ENCODE measurements around the gene TWIST2. TPM values are rescaled to one million over a fixed set of nuclear protein-coding genes. Genes with fewer than 3 reads are reported as not detected.

The TWIST2 gene
- polyA plus RNA-seq, 1 experiment = 127 TPM

GRCh38 chr2:238890131-238890530 lies 42.2 kb downstream of the TWIST2 start:
- Histone ChIP-seq H3K36me3 (ENCODE audit: control insufficient read depth, insufficient read depth, low read length) (peaks cover 29% of the 10 kb centered on the region), H3K4me3 (ENCODE audit: low read depth, low read length) (no peak overlapping the region), H3K27me3 (ENCODE audit: control insufficient read depth, insufficient read depth, low read length) (no peaks in the 10 kb centered on the region)
- DNase-seq (ENCODE audit: low read depth) = no peak
- TF ChIP-seq, protein P1, sequence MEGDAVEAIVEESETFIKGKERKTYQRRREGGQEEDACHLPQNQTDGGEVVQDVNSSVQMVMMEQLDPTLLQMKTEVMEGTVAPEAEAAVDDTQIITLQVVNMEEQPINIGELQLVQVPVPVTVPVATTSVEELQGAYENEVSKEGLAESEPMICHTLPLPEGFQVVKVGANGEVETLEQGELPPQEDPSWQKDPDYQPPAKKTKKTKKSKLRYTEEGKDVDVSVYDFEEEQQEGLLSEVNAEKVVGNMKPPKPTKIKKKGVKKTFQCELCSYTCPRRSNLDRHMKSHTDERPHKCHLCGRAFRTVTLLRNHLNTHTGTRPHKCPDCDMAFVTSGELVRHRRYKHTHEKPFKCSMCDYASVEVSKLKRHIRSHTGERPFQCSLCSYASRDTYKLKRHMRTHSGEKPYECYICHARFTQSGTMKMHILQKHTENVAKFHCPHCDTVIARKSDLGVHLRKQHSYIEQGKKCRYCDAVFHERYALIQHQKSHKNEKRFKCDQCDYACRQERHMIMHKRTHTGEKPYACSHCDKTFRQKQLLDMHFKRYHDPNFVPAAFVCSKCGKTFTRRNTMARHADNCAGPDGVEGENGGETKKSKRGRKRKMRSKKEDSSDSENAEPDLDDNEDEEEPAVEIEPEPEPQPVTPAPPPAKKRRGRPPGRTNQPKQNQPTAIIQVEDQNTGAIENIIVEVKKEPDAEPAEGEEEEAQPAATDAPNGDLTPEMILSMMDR (IDR thresholded peaks at IDR 0.05; ENCODE audit: insufficient read depth, low read depth, low read length) = no peak
- ChIA-PET CTCF (no interaction called here), POLR2A (no interaction called here)

- Histone ChIP-seq H3K4me3 (ENCODE audit: low read depth, low read length) (no peak overlapping the region), H3K27me3 (ENCODE audit: control insufficient read depth, insufficient read depth, low read length) (no peaks in the 10 kb centered on the region), H3K36me3 (ENCODE audit: control insufficient read depth, insufficient read depth, low read length) (peaks cover 29% of the 10 kb centered on the region)
- TF ChIP-seq, protein P1 (IDR thresholded peaks at IDR 0.05; ENCODE audit: insufficient read depth, low read depth, low read length) = no peak
- POLR2A ChIA-PET = no interaction called here
- DNase-seq (ENCODE audit: low read depth) = no peak
- CTCF ChIA-PET = interaction anchor here (1.0 to 1.2 kb wide), 2 partner anchors 14 to 55 kb away, joined by 3 to 4 read pairs; no protein-coding TSS in a partner anchor
Observed at GRCh38 chr2:238890618-238891456, 43.0 kb downstream of the TWIST2 start.

DNA sequence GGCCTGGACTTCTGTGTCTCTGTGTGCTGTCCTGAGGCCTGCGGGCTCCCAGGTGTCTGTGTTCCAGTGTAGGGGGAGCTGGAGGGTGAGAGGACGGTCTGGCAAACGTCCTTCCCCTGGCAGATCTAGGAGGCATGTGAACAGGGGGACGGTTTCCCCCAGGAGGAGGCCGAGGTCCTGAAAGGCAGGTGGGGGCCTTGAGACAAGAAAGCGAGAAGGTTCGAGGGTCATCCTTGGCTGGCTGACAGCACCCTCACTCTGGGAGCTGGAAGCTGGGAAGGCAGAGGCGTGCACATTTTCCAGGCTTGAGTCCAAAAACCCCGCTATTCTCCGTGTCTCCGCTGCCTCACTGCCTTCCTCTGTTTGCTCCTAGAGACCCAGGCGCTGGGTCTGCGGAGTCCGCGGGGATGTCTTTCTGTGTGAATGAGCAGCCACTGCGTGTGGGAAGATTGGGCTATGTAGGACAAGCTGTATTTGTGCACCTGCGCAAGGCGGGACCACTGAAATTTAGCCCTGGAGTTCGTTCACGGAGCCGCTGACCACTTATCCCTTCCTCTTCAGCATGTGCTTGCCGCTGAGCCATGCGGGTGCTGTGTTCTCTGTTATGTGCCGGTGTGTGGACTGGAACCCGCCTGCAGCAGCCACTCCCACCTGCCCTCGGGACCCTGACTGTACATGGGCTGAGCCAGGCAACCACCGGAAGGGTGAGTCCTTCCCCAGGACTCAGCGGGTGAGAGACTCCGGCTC lies 43.7 kb downstream of the TWIST2 start:
- DNase-seq (ENCODE audit: low read depth) = no peak
- no peaks in the 10 kb centered on the region for H3K27me3 ChIP-seq (ENCODE audit: control insufficient read depth, insufficient read depth, low read length)
- POLR2A ChIA-PET = no interaction called here
- peaks cover 31% of the 10 kb centered on the region for H3K36me3 ChIP-seq (ENCODE audit: control insufficient read depth, insufficient read depth, low read length)
- TF ChIP-seq, protein P1 (IDR thresholded peaks at IDR 0.05; ENCODE audit: insufficient read depth, low read depth, low read length) = no peak
- CTCF ChIA-PET = interaction anchor here (1.0 to 1.2 kb wide), 2 partner anchors 14 to 54 kb away, joined by 3 to 4 read pairs; no protein-coding TSS in a partner anchor
- H3K4me3 ChIP-seq (ENCODE audit: low read depth, low read length) = no peak overlapping the region

- TF ChIP-seq, protein P1 (IDR thresholded peaks at IDR 0.05; ENCODE audit: insufficient read depth, low read depth, low read length) = no peak
- DNase-seq (ENCODE audit: low read depth) = no peak
- CTCF ChIA-PET = interaction anchor here (1.0 to 2.6 kb wide), 3 partner anchors 17 to 54 kb away, joined by 3 to 6 read pairs (median 5); no protein-coding TSS in a partner anchor
- POLR2A ChIA-PET = no interaction called here
- Histone ChIP-seq H3K36me3 (ENCODE audit: control insufficient read depth, insufficient read depth, low read length) (peaks cover 30% of the 10 kb centered on the region), H3K27me3 (ENCODE audit: control insufficient read depth, insufficient read depth, low read length) (no peaks in the 10 kb centered on the region), H3K4me3 (ENCODE audit: low read depth, low read length) (no peak overlapping the region)
Observed at GRCh38 chr2:238892204-238892500, 44.3 kb downstream of the TWIST2 start.

DNA sequence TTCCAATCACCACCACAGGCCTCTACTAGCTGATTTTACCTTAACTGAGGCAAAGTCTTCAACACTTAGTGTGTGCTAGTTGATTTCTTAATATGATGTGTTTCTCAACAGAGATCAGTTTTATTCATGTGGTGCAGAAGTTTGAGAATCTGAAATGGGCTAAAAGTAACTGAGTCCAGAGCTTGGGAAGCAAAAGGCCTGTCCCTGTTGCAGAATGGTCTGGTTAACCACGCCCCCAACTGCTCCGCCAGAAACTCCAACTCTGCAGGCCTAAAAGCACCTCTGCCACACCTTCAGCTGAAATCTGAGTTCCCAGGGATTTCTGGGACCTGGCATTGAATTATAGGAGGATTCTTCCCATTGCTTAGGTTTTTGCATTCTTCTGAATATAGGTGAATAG lies 44.9 kb downstream of the TWIST2 start:
- H3K36me3 ChIP-seq (ENCODE audit: control insufficient read depth, insufficient read depth, low read length) = peaks cover 32% of the 10 kb centered on the region
- ChIA-PET POLR2A (no interaction called here), CTCF (interaction anchor here (1.0 to 2.6 kb wide), 3 partner anchors 18 to 53 kb away, joined by 3 to 6 read pairs (median 5); no protein-coding TSS in a partner anchor)
- DNase-seq (ENCODE audit: low read depth) = no peak
- TF ChIP-seq, protein P1 (IDR thresholded peaks at IDR 0.05; ENCODE audit: insufficient read depth, low read depth, low read length) = no peak
- H3K27me3 ChIP-seq (ENCODE audit: control insufficient read depth, insufficient read depth, low read length) = no peaks in the 10 kb centered on the region
- no peak overlapping the region for H3K4me3 ChIP-seq (ENCODE audit: low read depth, low read length)
